H1 (cell line): ENCODE measurements around the gene BCL2L1. TPM values are rescaled to one million over a fixed set of nuclear protein-coding genes. Genes with fewer than 3 reads are reported as not detected.

Experiments used
- CTCF ChIA-PET: fragments of 300-600 bp; sonication (Branson Sonifier 250); formaldehyde crosslinking; loops from one replicate; lab custom pipeline; 2021; ENCODE audit not compliant: partially characterized antibody; lab: Charles Lee
- POLR2A ChIA-PET: fragments of 300-600 bp; sonication (Branson Sonifier 250); formaldehyde crosslinking; loops from one replicate; lab custom pipeline; 2021; ENCODE audit warnings: inconsistent platforms; ENCODE audit not compliant: partially characterized antibody; lab: Charles Lee
- DNase-seq, 2 experiments: peaks; one replicate each; pipeline versions ENCODE4 v3.0.0 to v3.0.0-alpha.2; 2010 to 2022; ENCODE audit warnings: low spot score in 2 of 2, low read depth in 1 of 2, mixed read lengths in 1 of 2
- FAIRE-seq: peaks from 2 replicates; lab custom pipeline; 2011; peaks lifted over from hg19 to GRCh38; lab: Jason Lieb, UNC
- H2AFZ ChIP-seq: 2 replicates; pipeline ENCODE4 v1.8.1; 2012; ENCODE audit warnings: low read length, inconsistent platforms
- H2AK5ac ChIP-seq: 2 replicates; pipeline ENCODE4 v1.6.1; 2013; ENCODE audit warnings: low read depth, low read length
- H2BK120ac ChIP-seq: replicated peaks from 2 replicates; pipeline ENCODE3; 2013; ENCODE audit warnings: low read depth, low read length, inconsistent platforms
- H2BK12ac ChIP-seq: 2 replicates; pipeline ENCODE4 v1.6.1; 2013; ENCODE audit warnings: low read depth, low read length
- H2BK15ac ChIP-seq: 2 replicates; pipeline ENCODE4 v1.6.1; 2013; ENCODE audit warnings: low read length
- H2BK20ac ChIP-seq: 2 replicates; pipeline ENCODE4 v1.6.1; 2013; ENCODE audit warnings: low read length
- H2BK5ac ChIP-seq: 2 replicates; pipeline ENCODE4 v1.6.1; 2013; ENCODE audit warnings: low read depth, low read length
- H3K14ac ChIP-seq: 2 replicates; pipeline ENCODE4 v1.6.1; 2013; ENCODE audit warnings: inconsistent platforms; ENCODE audit not compliant: insufficient read length
- H3K18ac ChIP-seq: 2 replicates; pipeline ENCODE4 v1.6.1; 2013; ENCODE audit warnings: low read length; ENCODE audit errors: extremely low read depth
- H3K23ac ChIP-seq: 2 replicates; pipeline ENCODE4 v1.6.1; 2013; ENCODE audit warnings: inconsistent platforms; ENCODE audit not compliant: insufficient read length
- H3K23me2 ChIP-seq: 2 replicates; pipeline ENCODE4 v1.6.1; 2013; ENCODE audit warnings: low read depth, low read length
- H3K27ac ChIP-seq: 2 replicates; pipeline ENCODE4 v1.6.1; 2011; ENCODE audit warnings: low read depth, low read length, inconsistent platforms
- H3K27me3 ChIP-seq, 4 experiments: replicated peaks in 1 of 4; 1 replicate in 1 of 4; 2 replicates in 3 of 4; pipeline versions ENCODE4 v1.6.1 to v1.8.1; 2011 to 2013; ENCODE audit warnings: low read length in 3 of 4, mild to moderate bottlenecking in 3 of 4, inconsistent platforms in 2 of 4, mixed read lengths in 2 of 4, moderate library complexity in 1 of 4; ENCODE audit not compliant: control insufficient read depth in 3 of 4, insufficient read depth in 3 of 4; ENCODE audit errors: extremely low read depth in 1 of 4
- H3K36me3 ChIP-seq, 4 experiments: 2 replicates each; pipeline versions ENCODE4 v1.6.1 to v1.8.1; 2011 to 2013; ENCODE audit warnings: mild to moderate bottlenecking in 4 of 4, low read length in 3 of 4, moderate library complexity in 2 of 4, control low read depth in 1 of 4, inconsistent platforms in 1 of 4; ENCODE audit not compliant: insufficient read depth in 4 of 4, control insufficient read depth in 2 of 4
- H3K4ac ChIP-seq: replicated peaks from 2 replicates; pipeline ENCODE3; 2013; ENCODE audit warnings: low read length, low read depth, mixed read lengths, inconsistent platforms; ENCODE audit not compliant: insufficient read length
- H3K4me1 ChIP-seq, 4 experiments: replicated peaks in 1 of 4; 1 replicate in 1 of 4; 2 replicates in 3 of 4; pipeline versions ENCODE4 v1.6.1 to v1.8.1; 2011 to 2013; ENCODE audit warnings: low read length in 3 of 4, inconsistent platforms in 2 of 4, mixed read lengths in 1 of 4; ENCODE audit not compliant: insufficient read depth in 4 of 4, control insufficient read depth in 3 of 4
- H3K4me2 ChIP-seq, 2 experiments: 2 replicates each; pipeline versions ENCODE4 v1.6.1 to v1.8.1; 2011 to 2013; ENCODE audit warnings: low read depth in 2 of 2, low read length in 2 of 2, control low read depth in 1 of 2, inconsistent platforms in 1 of 2, mild to moderate bottlenecking in 1 of 2; ENCODE audit not compliant: insufficient read depth in 1 of 2
- H3K4me3 ChIP-seq, 4 experiments: fragments of 200-600, 300-600 bp in 1 of 4; sonication (generic), shearing (Covaris generic), sonication (Bioruptor Twin) in 1 of 4; 2 replicates each; pipeline versions ENCODE4 v1.5.1 to v1.8.1; 2011 to 2016; ENCODE audit warnings: low read length in 4 of 4, low read depth in 3 of 4, control low read depth in 2 of 4, inconsistent platforms in 2 of 4, mild to moderate bottlenecking in 2 of 4, mixed read lengths in 1 of 4, moderate library complexity in 1 of 4; ENCODE audit not compliant: insufficient read depth in 2 of 4; ENCODE audit errors: extremely low read depth in 1 of 4
- H3K56ac ChIP-seq: replicated peaks from 2 replicates; pipeline ENCODE3; 2013; ENCODE audit warnings: low read depth, mild to moderate bottlenecking, mixed read lengths, low read length, inconsistent platforms; ENCODE audit not compliant: insufficient read length
- H3K79me1 ChIP-seq: 2 replicates; pipeline ENCODE4 v1.6.1; 2013; ENCODE audit warnings: low read depth, low read length, control low read depth
- H3K79me2 ChIP-seq, 2 experiments: 2 replicates each; pipeline versions ENCODE4 v1.6.1 to v1.8.1; 2012 to 2013; ENCODE audit warnings: low read length in 2 of 2, mild to moderate bottlenecking in 2 of 2, inconsistent platforms in 1 of 2; ENCODE audit not compliant: insufficient read depth in 2 of 2, control insufficient read depth in 1 of 2
- H3K9ac ChIP-seq, 4 experiments: replicated peaks in 1 of 4; 1 replicate in 1 of 4; 2 replicates in 3 of 4; pipeline versions ENCODE4 v1.6.1 to v1.8.1; 2011 to 2013; ENCODE audit warnings: low read depth in 3 of 4, low read length in 3 of 4, control low read depth in 2 of 4, mild to moderate bottlenecking in 2 of 4, moderate library complexity in 2 of 4, inconsistent platforms in 1 of 4; ENCODE audit errors: extremely low read depth in 1 of 4
- H3K9me3 ChIP-seq, 2 experiments: 2 replicates each; pipeline versions ENCODE4 v1.6.1 to v1.8.1; 2012 to 2013; ENCODE audit warnings: mild to moderate bottlenecking in 2 of 2, moderate library complexity in 2 of 2, control low read depth in 1 of 2, inconsistent platforms in 1 of 2, low read depth in 1 of 2, low read length in 1 of 2, mixed read lengths in 1 of 2; ENCODE audit not compliant: insufficient read depth in 2 of 2
- H4K20me1 ChIP-seq, 2 experiments: replicated peaks in 1 of 2; 2 replicates each; pipeline versions ENCODE3 to v1.8.1; 2011 to 2013; ENCODE audit warnings: inconsistent platforms in 2 of 2, low read length in 2 of 2, mild to moderate bottlenecking in 1 of 2; ENCODE audit not compliant: insufficient read depth in 2 of 2, control insufficient read depth in 1 of 2
- H4K5ac ChIP-seq: 2 replicates; pipeline ENCODE4 v1.6.1; 2013; ENCODE audit warnings: low read length, low read depth, mixed read lengths, inconsistent platforms; ENCODE audit not compliant: insufficient read length
- H4K8ac ChIP-seq: 2 replicates; pipeline ENCODE4 v1.8.0; 2013; ENCODE audit warnings: mild to moderate bottlenecking, moderate library complexity, low read length, inconsistent platforms; ENCODE audit not compliant: insufficient read depth; ENCODE audit errors: extremely low read depth
- H4K91ac ChIP-seq: replicated peaks from 2 replicates; pipeline ENCODE3; 2013; ENCODE audit warnings: low read length, mixed read lengths, inconsistent platforms; ENCODE audit not compliant: insufficient read length
- ASH2L ChIP-seq: fragments of 200-600, 300-600 bp; sonication (generic); IDR thresholded peaks from one replicate; pipeline ENCODE4 v1.7.1; 2017; ENCODE audit warnings: low read length
- CEBPB ChIP-seq: IDR thresholded peaks from 2 replicates; pipeline ENCODE4 v1.6.1; 2012; ENCODE audit warnings: low read depth, low read length
- GABPA ChIP-seq: IDR thresholded peaks from 2 replicates; pipeline ENCODE4 v1.6.1; 2011; ENCODE audit warnings: mild to moderate bottlenecking, low read length, moderate library complexity, borderline replicate concordance; ENCODE audit not compliant: insufficient read depth
- KDM1A ChIP-seq: fragments of 200-600, 300-600 bp; sonication (generic); IDR thresholded peaks from 2 replicates; pipeline ENCODE4 v1.7.1; 2016; ENCODE audit warnings: mild to moderate bottlenecking, low read length, borderline replicate concordance
- KDM5A ChIP-seq: fragments of 200-600 bp; IDR thresholded peaks from 2 replicates; pipeline ENCODE4 v1.7.1; 2012; ENCODE audit warnings: mild to moderate bottlenecking, low read length, inconsistent platforms, mixed read lengths
- POLR2A ChIP-seq, 2 experiments: IDR thresholded peaks; 1 replicate in 1 of 2; 2 replicates in 1 of 2; pipeline ENCODE4 v1.6.1; 2011; ENCODE audit warnings: low read depth in 2 of 2, low read length in 2 of 2, mild to moderate bottlenecking in 2 of 2; ENCODE audit errors: control extremely low read depth in 1 of 2
- POLR2AphosphoS5 ChIP-seq: IDR thresholded peaks from 2 replicates; pipeline ENCODE4 v1.6.1; 2011; ENCODE audit warnings: low read depth, low read length
- RXRA ChIP-seq: IDR thresholded peaks from 2 replicates; pipeline ENCODE4 v1.6.1; 2011; ENCODE audit warnings: low read depth, mild to moderate bottlenecking, low read length, moderate library complexity; ENCODE audit not compliant: insufficient read depth
- SP4 ChIP-seq: IDR thresholded peaks from 2 replicates; pipeline ENCODE4 v1.6.1; 2012; ENCODE audit warnings: low read length, inconsistent platforms
- SRF ChIP-seq: IDR thresholded peaks from 2 replicates; pipeline ENCODE4 v1.6.1; 2011; ENCODE audit warnings: mild to moderate bottlenecking, low read depth, low read length, moderate library complexity
- TBP ChIP-seq: IDR thresholded peaks from 2 replicates; pipeline ENCODE4 v1.6.1; 2011; ENCODE audit warnings: low read depth, low read length, improper control_type of control experiment
- TEAD4 ChIP-seq: IDR thresholded peaks from 2 replicates; pipeline ENCODE4 v1.6.1; 2012; ENCODE audit warnings: low read depth, low read length, inconsistent platforms, mixed read lengths
- ZNF274 ChIP-seq: IDR thresholded peaks from 2 replicates; pipeline ENCODE4 v1.7.0; 2012; ENCODE audit warnings: low read length, borderline replicate concordance; ENCODE audit errors: extremely low read depth
- WGBS, 2 experiments: shearing (Covaris generic) in 1 of 2; methylation state at CpG; one replicate each; pipeline versions ENCODE4 v1.1.6 to v1.1.7; 2013 to 2015; ENCODE audit warnings: low lambda C conversion rate in 2 of 2, mixed read lengths in 2 of 2, inconsistent platforms in 1 of 2, low coverage in 1 of 2, missing lambda C conversion rate in 1 of 2; ENCODE audit not compliant: insufficient replicate concordance in 2 of 2, insufficient coverage in 1 of 2, insufficient read length in 1 of 2; ENCODE audit errors: extremely low coverage in 1 of 2, missing lambda C conversion rate in 1 of 2; 5-methylcytosine and 5-hydroxymethylcytosine counted together
- polyA plus RNA-seq, 7 experiments: library from polyadenylated mRNA; depleted of rRNA in 3 of 7; stranded (reverse) in 5 of 7; unstranded in 2 of 7; fragments of >200 nt in 5 of 7; fragments of 200-250 nt in 2 of 7; gene quantifications; 1 replicate in 5 of 7; 2 replicates in 1 of 7; 4 replicates in 1 of 7; pipeline versions ENCODE4 v1.2.1 to v1.2.3, GENCODE V29; 2011 to 2013; ENCODE audit warnings: missing spikeins in 2 of 7, mixed read lengths in 2 of 7
- total RNA-seq: library from RNA; stranded (reverse); fragmentation: NEBNext Ultra II Directional; extraction: Animal tissue kit (Norgen Biotek cat#: 25700); gene quantifications from 2 replicates; pipeline ENCODE4 v1.2.1, GENCODE V29; 2021

The BCL2L1 gene
- total and polyA plus RNA-seq, 2 of the 8 experiments (the other 6 are each of a cell fraction or from before 2014, with no cell fraction given): 64.9 to 66.1 TPM

GRCh38 chr20:31632548-31633338 lies 89.9 kb downstream of the BCL2L1 start:
- no peak overlapping the region for H2BK120ac ChIP-seq
- H4K91ac ChIP-seq: no peak overlapping the region
- no peak overlapping the region for H2BK12ac ChIP-seq
- CTCF ChIA-PET: interaction anchor here (0.7 to 7.5 kb wide), 25 partner anchors 9 to 154 kb away, joined by 3 to 95 read pairs (median 5); partner anchors contain the start of genes BCL2L1 and TPX2
- no peak overlapping the region for H3K4ac ChIP-seq
- H2BK5ac ChIP-seq: 0 out of 2 replicates have a peak overlapping the region, but pooled peaks have one; percentile 16
- DNase-seq: no peak
- TF ChIP-seq RXRA (no peak), TBP (no peak), POLR2AphosphoS5 (no peak), ASH2L (no peak), CEBPB (no peak), TEAD4 (no peak), KDM5A (no peak), POLR2A (IDR thresholded peaks at IDR 0.05; ENCODE audit: control extremely low read depth in 1 of 2, low read depth in 2 of 2, low read length in 2 of 2) (no peak), KDM1A (no peak), SRF (no peak), GABPA (no peak), SP4 (no peak), ZNF274 (no peak)
- TF ChIP-seq, all 59 proteins: peak for 0
- H3K23me2 ChIP-seq: no peaks in the 10 kb centered on the region
- no peak overlapping the region for H3K18ac ChIP-seq
- H2BK20ac ChIP-seq: no peak overlapping the region
- no peak overlapping the region for H2AFZ ChIP-seq
- no peak overlapping the region for H3K23ac ChIP-seq
- no peak overlapping the region for H2BK15ac ChIP-seq
- no peaks in the 10 kb centered on the region for H3K79me2 ChIP-seq
- no peak overlapping the region for H3K56ac ChIP-seq
- no peak overlapping the region for H4K5ac ChIP-seq
- H4K8ac ChIP-seq: no peak overlapping the region
- H3K9ac ChIP-seq: no peak overlapping the region
- H3K4me1 ChIP-seq: peaks cover 0 to 2% (median 0%) of the 10 kb centered on the region in 4 experiments; a peak in 3 of 7 replicates
- H4K20me1 ChIP-seq: no peaks in the 10 kb centered on the region
- no peaks in the 10 kb centered on the region for H3K27me3 ChIP-seq
- H3K27ac ChIP-seq: no peak overlapping the region
- 93% methylated on average over 40 of the region's 40 CpGs; no CpG with 5 or more reads in 1 of the 2 experiments for WGBS, 2 experiments
- H3K14ac ChIP-seq: no peak overlapping the region
- H3K36me3 ChIP-seq: no peaks in the 10 kb centered on the region
- POLR2A ChIA-PET: interaction anchor here (0.9 to 2.0 kb wide), 7 partner anchors 9 to 91 kb away, joined by 3 to 7 read pairs (median 3); partner anchors contain the start of gene ID1
- H3K9me3 ChIP-seq: no peaks in the 10 kb centered on the region
- H3K4me2 ChIP-seq: no peak overlapping the region
- no peak overlapping the region for H2AK5ac ChIP-seq
- no peak overlapping the region for H3K4me3 ChIP-seq
- H3K79me1 ChIP-seq: no peaks in the 10 kb centered on the region
- FAIRE-seq: no peak
